ENCODE data around the gene NCKAP5. TPM values are rescaled to one million over a fixed set of nuclear protein-coding genes. Genes with fewer than 3 reads are reported as not detected.

NCKAP5 gene
- total and polyA plus RNA-seq, 9 of the 15 experiments (the other 6 are each of a cell fraction or from before 2014, with no cell fraction given): not detected

GRCh38 chr2:132883430-132883829 is 684.8 kb downstream of the NCKAP5 start (continued):
- TF ChIP-seq ZNF561 (CRISPR knock-in tag; conservative IDR thresholded peaks at IDR 0.05) (no peak), ZNF707 (CRISPR knock-in tag; conservative IDR thresholded peaks at IDR 0.05) (no peak), ZNF696 (CRISPR knock-in tag; conservative IDR thresholded peaks at IDR 0.05) (no peak), CGGBP1 (CRISPR knock-in tag; IDR thresholded peaks at IDR 0.05) (no peak)

DNA sequence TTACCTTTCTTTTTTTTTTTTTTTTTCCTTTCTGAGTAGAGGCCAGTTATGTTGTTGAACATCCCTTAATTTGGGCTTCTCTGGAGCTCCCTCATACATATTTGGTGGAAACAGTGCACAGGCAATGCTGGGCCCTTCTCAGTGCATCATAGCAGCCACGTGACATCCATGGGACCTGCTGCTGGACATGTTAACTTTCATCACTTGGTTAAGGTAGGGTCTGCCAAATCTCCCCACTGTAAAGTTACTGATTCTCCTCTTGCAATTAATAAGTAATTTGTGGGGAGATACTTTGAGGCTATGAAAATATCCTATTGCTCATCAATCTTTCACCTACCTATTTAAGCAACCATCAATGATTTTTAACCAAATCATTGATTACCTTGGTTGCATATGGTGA is 686.7 kb downstream of the NCKAP5 start:
- Histone ChIP-seq H4K20me1 (replicated peaks; ENCODE audit: control insufficient read depth, insufficient read depth, low read length) (no peaks in the 10 kb centered on the region), H3K27ac (ENCODE audit: extremely low read depth, low read depth, low read length) (no peak overlapping the region), H3K9me1 (ENCODE audit: control insufficient read depth, insufficient read depth, low read length) (no peaks in the 10 kb centered on the region), H3K79me2 (ENCODE audit: control insufficient read depth, insufficient read depth, low read length) (no peaks in the 10 kb centered on the region), H3K4me3 (no peak overlapping the region), H3K9ac (ENCODE audit: insufficient read depth in 1 of 2, low read depth in 2 of 2, low read length in 2 of 2) (no peak overlapping the region), H2AFZ (ENCODE audit: low read depth, low read length) (no peak overlapping the region), H3K4me2 (ENCODE audit: insufficient read depth, low read length) (no peak overlapping the region), H3K36me3 (ENCODE audit: control insufficient read depth, insufficient read depth, low read length) (no peaks in the 10 kb centered on the region), H3K27me3 (ENCODE audit: control insufficient read depth in 2 of 2, insufficient read depth in 2 of 2, low read length in 2 of 2) (no peaks in the 10 kb centered on the region), H3K9me3 (replicated peaks; ENCODE audit: control insufficient read depth, insufficient read depth, low read depth, low read length) (no peaks in the 10 kb centered on the region), H3K4me1 (replicated peaks in 1 of 2; ENCODE audit: control insufficient read depth in 2 of 2, insufficient read depth in 2 of 2, low read length in 2 of 2) (no peaks in the 10 kb centered on the region)
- in situ Hi-C loops (cut with MboI): no loop called here
- ATAC-seq (no peak), DNase-seq (ENCODE audit: extremely low read depth in 1 of 4, low spot score in 3 of 4) (no peak), FAIRE-seq (no peak)
- TF ChIP-seq CHD4 (IDR thresholded peaks at IDR 0.05; ENCODE audit: insufficient read depth, insufficient replicate concordance, low read depth, low read length, poor library complexity, severe bottlenecking): no peak
- TF ChIP-seq, protein P1, sequence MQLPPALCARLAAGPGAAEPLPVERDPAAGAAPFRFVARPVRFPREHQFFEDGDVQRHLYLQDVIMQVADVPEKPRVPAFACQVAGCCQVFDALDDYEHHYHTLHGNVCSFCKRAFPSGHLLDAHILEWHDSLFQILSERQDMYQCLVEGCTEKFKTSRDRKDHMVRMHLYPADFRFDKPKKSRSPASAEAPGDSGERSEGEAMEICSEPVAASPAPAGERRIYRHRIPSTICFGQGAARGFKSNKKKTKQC (CRISPR knock-in tag; IDR thresholded peaks at IDR 0.05): no peak
- no peak for TF ChIP-seq RBM39 (optimal IDR thresholded peaks at IDR 0.05; ENCODE audit: low read depth, low read length)
- no peak for TF ChIP-seq ZBTB7A (IDR thresholded peaks at IDR 0.05; ENCODE audit: borderline replicate concordance, control insufficient read depth, low read depth, low read length)
- 0% methylated on average over 1 of the region's 1 CpG for WGBS (ENCODE audit: insufficient coverage, low coverage, missing lambda C conversion rate)
- POLR2A ChIA-PET: interaction anchor here (0.5 kb wide), 1 partner anchor 787 kb away, joined by 3 read pairs; no protein-coding TSS in a partner anchor
- intact Hi-C loops (cut with micrococcal nuclease): no loop called here
- BruUV-seq (replicated peaks): no TSS peak
- CTCF ChIA-PET (ENCODE audit: low intra/inter-chr PET ratio): no interaction called here

All from K562 (cell line).